Left lung (tissue), 10 donors: ENCODE results near the gene LETMD1. TPM values are rescaled to one million over a fixed set of nuclear protein-coding genes. Genes with fewer than 3 reads are reported as not detected.
A peak's percentile ranks its signal among the peaks of the same experiment; 100 is the strongest.

Experiments used
- ATAC-seq: fragments of 200-7000 bp; cut with Tn5 transposase; one replicate; pipeline ENCODE4 v1.9.1; 2020; ENCODE audit warnings: moderate library complexity
- DNase-seq, 4 donors: peaks; one replicate each; pipeline ENCODE4 v3.0.0-alpha.2; 2013 to 2020
- H3K27ac ChIP-seq, 2 donors: fragments of 200-600 bp; sonication (generic) in 1 of 2; one replicate each; pipeline versions ENCODE4 v1.5.0 to v1.8.0; 2020 to 2021
- H3K27me3 ChIP-seq, 2 donors: fragments of 200-600 bp; sonication (generic) in 1 of 2; one replicate each; pipeline versions ENCODE4 v1.5.0 to v1.8.0; 2020 to 2021
- H3K36me3 ChIP-seq, 2 donors: fragments of 200-600 bp; sonication (generic) in 1 of 2; one replicate each; pipeline versions ENCODE4 v1.5.0 to v1.8.0; 2020 to 2021
- H3K4me1 ChIP-seq, 2 donors: fragments of 200-600 bp; one replicate each; pipeline ENCODE4 v1.8.0; 2021
- H3K4me3 ChIP-seq, 2 donors: fragments of 200-600 bp; sonication (generic) in 1 of 2; one replicate each; pipeline versions ENCODE4 v1.5.0 to v1.8.0; 2020 to 2021; ENCODE audit warnings: mild to moderate bottlenecking in 1 of 2
- H3K9me3 ChIP-seq, 2 donors: fragments of 200-600 bp; sonication (generic) in 1 of 2; one replicate each; pipeline versions ENCODE4 v1.5.0 to v1.8.0; 2020 to 2021
- intact Hi-C, 2 donors: fragments of 100-400 bp; cut with DNase I; formaldehyde crosslinking; loops; one replicate each; pipeline versions ENCODE4 v1.11.2 to v1.14.2; 2022
- polyA plus RNA-seq, 6 donors: library from polyadenylated mRNA; unstranded; fragments of 120-200 nt; gene quantifications; one replicate each; pipeline ENCODE4 v1.2.1, GENCODE V29; 2013; ENCODE audit not compliant: insufficient read length in 6 of 6
- total RNA-seq, 2 donors: library from RNA; stranded (reverse); fragmentation: NEBNext Ultra II Directional; extraction: Animal tissue kit (Norgen Biotek cat#: 25700); gene quantifications; one replicate each; pipeline ENCODE4 v1.2.1, GENCODE V29; 2021
- TF ChIP-seq, protein P1 (sequence below), 2 donors: fragments of 200-600 bp; sonication (generic) in 1 of 2; IDR thresholded peaks; one replicate each; pipeline versions ENCODE4 v1.5.0 to v1.8.0; 2021; ENCODE audit warnings: antibody characterized with exemption in 2 of 2
- donor health status: DM: no; HTN: yes; CAD: no.
- donor health status: DM: no; HTN: no; CAD: no.

LETMD1 gene
- total and polyA plus RNA-seq, 8 donors, result 46.8 to 164 (median 132) TPM

DNA sequence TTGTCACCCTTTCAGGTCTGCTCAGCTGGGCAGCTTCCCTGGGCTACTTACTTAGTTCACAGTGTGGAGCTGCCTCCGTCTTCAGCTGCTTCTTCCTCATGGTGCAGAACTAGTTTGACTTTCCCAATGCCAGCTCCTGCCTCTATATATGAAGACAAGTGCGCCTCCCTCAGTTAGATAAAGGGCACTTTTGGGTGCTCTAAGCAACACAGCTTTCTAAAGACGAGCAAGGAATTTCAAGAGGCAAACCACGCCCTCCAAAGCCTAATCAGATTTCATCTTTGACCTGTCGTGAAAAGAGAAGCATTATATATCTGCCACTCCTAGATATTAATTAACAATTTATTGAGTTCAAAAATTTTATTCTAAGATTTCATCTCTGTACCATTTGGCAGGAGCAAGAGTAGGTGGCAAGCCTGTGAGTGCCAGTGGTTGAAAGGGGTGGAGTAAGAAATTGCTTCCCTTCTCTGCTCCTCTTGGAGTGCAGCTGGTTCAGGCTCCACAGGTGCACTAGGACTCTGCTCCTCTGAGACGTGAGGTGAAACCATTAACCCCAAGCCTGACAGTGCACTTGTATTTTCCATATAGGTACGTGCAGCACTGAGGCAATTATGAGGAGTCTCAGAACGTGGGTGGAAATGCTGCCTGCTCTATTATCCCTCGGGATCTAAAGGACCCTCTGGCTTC is 19.9 kb upstream of the LETMD1 start:
- H3K9me3 ChIP-seq, result no peaks in the 10 kb centered on the region
- ATAC-seq (peak; percentile 39), DNase-seq (peak in 1 of 4 donors; percentile 43)
- H3K4me1 ChIP-seq, result peaks cover 0 to 41% of the 10 kb centered on the region in 2 donors
- intact Hi-C loops, result no loop called here
- no peaks in the 10 kb centered on the region for H3K27me3 ChIP-seq
- peak overlapping the region; percentile 44 to 64 for H3K27ac ChIP-seq
- no peaks in the 10 kb centered on the region for H3K36me3 ChIP-seq
- TF ChIP-seq, protein P1, sequence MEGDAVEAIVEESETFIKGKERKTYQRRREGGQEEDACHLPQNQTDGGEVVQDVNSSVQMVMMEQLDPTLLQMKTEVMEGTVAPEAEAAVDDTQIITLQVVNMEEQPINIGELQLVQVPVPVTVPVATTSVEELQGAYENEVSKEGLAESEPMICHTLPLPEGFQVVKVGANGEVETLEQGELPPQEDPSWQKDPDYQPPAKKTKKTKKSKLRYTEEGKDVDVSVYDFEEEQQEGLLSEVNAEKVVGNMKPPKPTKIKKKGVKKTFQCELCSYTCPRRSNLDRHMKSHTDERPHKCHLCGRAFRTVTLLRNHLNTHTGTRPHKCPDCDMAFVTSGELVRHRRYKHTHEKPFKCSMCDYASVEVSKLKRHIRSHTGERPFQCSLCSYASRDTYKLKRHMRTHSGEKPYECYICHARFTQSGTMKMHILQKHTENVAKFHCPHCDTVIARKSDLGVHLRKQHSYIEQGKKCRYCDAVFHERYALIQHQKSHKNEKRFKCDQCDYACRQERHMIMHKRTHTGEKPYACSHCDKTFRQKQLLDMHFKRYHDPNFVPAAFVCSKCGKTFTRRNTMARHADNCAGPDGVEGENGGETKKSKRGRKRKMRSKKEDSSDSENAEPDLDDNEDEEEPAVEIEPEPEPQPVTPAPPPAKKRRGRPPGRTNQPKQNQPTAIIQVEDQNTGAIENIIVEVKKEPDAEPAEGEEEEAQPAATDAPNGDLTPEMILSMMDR (IDR thresholded peaks at IDR 0.05), result peak; percentile 12 to 45
- H3K4me3 ChIP-seq, result peak overlapping the region in 1 of 2 donors; percentile 2

DNA sequence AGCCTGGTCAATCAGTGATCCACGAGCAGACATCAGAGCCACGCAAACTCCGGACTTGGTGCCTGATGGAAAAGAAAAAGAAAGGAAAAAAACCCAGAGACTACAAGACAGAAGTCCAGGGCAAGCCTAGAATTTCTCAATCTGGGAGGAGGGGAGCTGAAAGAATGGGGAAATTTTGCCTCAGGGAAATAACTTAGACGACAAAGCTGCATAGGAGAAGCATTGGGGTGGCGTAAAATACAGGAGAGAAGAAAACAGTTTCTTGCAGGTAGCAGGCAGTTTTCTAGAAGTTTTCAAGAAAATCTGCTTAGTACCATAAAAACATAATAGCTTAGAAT is 19.3 kb upstream of the LETMD1 start:
- ATAC-seq, result no peak
- H3K27ac ChIP-seq, result peak overlapping the region; percentile 44 to 64
- no peaks in the 10 kb centered on the region for H3K36me3 ChIP-seq
- intact Hi-C loops, result no loop called here
- H3K4me3 ChIP-seq, result peak overlapping the region in 1 of 2 donors; percentile 2
- no peak for DNase-seq
- no peaks in the 10 kb centered on the region for H3K27me3 ChIP-seq
- H3K9me3 ChIP-seq, result no peaks in the 10 kb centered on the region
- TF ChIP-seq, protein P1 (IDR thresholded peaks at IDR 0.05), result no peak
- peaks cover 0 to 36% of the 10 kb centered on the region in 2 donors for H3K4me1 ChIP-seq

DNA sequence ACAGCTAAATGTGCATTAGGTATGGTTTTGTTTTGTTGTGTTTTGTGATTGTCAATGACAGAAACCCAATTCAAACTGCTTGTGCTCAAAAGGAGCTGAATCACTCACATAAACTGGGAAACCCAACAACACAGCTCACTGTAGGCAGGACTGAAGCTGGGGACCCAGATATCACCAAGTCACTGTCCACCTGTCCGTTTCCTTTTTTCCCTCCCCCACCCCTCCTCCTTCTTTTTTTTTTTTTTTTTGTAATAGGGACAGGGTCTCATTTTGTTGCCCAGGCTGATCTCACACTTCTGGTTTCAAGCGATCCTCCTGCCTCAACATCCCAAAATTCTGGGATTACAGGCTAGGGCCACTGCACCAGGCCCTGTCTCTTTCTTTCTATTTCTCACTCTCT is 15.1 kb upstream of the LETMD1 start:
- H3K4me3 ChIP-seq, result no peak overlapping the region
- no peaks in the 10 kb centered on the region for H3K27me3 ChIP-seq
- no peak overlapping the region for H3K27ac ChIP-seq
- H3K9me3 ChIP-seq, result no peaks in the 10 kb centered on the region
- TF ChIP-seq, protein P1 (IDR thresholded peaks at IDR 0.05), result no peak
- DNase-seq (no peak), ATAC-seq (no peak)
- H3K4me1 ChIP-seq, result peaks cover 0 to 7% of the 10 kb centered on the region in 2 donors
- no peaks in the 10 kb centered on the region for H3K36me3 ChIP-seq
- intact Hi-C loops, result no loop called here

DNA sequence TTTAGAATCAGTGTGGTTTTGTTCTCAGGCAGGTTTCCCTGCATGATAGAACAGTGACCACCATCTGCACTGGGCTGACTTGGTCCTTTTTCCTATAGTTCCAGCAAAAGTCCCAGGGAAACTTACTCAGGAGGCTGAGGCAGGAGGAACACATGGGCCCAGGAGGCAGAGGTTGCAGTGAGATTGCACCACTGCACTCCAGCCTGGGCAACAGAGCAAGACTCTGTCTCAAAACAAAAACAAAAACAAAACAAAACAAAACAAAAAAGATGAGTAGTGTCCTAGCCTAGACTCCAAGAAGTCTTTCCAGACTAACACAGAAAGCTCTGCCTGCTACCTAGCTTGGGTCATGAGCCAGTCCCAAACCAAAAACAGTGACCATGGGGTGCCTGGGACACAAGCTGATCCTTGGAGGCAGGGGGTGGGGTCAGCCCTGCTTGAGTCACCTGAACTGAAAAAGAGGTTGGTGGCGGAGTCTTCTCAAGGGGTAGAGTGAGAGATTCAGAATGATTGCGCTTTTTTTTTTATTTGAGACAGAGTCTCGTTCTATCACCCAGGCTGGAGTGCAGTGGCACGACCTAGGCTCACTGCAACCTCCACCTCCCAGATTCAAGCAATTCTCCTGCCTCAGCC is 14.6 kb upstream of the LETMD1 start:
- H3K36me3 ChIP-seq, result no peaks in the 10 kb centered on the region
- peaks cover 0 to 3% of the 10 kb centered on the region in 2 donors for H3K4me1 ChIP-seq
- H3K27me3 ChIP-seq, result no peaks in the 10 kb centered on the region
- H3K27ac ChIP-seq, result no peak overlapping the region
- no peaks in the 10 kb centered on the region for H3K9me3 ChIP-seq
- no peak for ATAC-seq
- TF ChIP-seq, protein P1 (IDR thresholded peaks at IDR 0.05), result no peak
- no peak for DNase-seq
- H3K4me3 ChIP-seq, result no peak overlapping the region
- intact Hi-C loops, result no loop called here

DNA sequence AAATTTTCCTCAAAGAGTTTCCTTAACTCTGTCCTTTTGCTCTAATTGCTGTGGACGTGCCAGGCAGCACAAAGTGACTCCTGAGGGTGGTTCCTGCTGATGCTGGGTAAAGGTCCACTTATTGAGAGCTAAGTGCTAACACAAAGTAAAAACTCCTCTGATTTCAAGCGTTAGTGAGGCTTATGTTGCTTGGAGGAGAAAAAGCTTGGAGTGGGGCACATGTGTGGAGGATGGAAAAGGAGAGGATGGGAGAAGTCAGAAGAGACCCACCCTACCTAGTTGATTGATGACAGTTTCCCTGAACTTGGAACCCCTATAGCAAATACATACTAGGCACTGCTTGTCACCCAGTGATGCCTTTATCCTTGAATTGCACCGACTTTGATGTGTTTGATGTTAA is 11.8 kb upstream of the LETMD1 start:
- intact Hi-C loops, result no loop called here
- no peaks in the 10 kb centered on the region for H3K9me3 ChIP-seq
- H3K4me1 ChIP-seq, result no peaks in the 10 kb centered on the region
- H3K4me3 ChIP-seq, result no peak overlapping the region
- TF ChIP-seq, protein P1 (IDR thresholded peaks at IDR 0.05), result no peak
- H3K27ac ChIP-seq, result no peak overlapping the region
- H3K27me3 ChIP-seq, result no peaks in the 10 kb centered on the region
- H3K36me3 ChIP-seq, result no peaks in the 10 kb centered on the region
- DNase-seq (no peak), ATAC-seq (no peak)
